PFSK-1 (cell line): ENCODE data around the gene PTRHD1.

Experiments used
- FOXP2 ChIP-seq: optimal IDR thresholded peaks from 2 replicates; pipeline ENCODE3; 2011; ENCODE audit warnings: borderline replicate concordance, control low read depth, inconsistent platforms; ENCODE audit not compliant: insufficient read depth; ENCODE audit errors: extremely low read length, extremely low read depth
- POLR2AphosphoS5 ChIP-seq: IDR thresholded peaks from 2 replicates; pipeline ENCODE4 v1.6.1; 2012; ENCODE audit warnings: low read depth, mild to moderate bottlenecking, control low read depth, low read length, moderate library complexity
- SIN3A ChIP-seq: IDR thresholded peaks from 2 replicates; pipeline ENCODE4 v1.6.1; 2012; ENCODE audit warnings: mild to moderate bottlenecking, low read length, moderate library complexity, borderline replicate concordance; ENCODE audit not compliant: insufficient read depth
- TAF1 ChIP-seq: IDR thresholded peaks from 2 replicates; pipeline ENCODE4 v1.6.1; 2012; ENCODE audit warnings: low read length, control low read depth, borderline replicate concordance; ENCODE audit not compliant: insufficient read depth
- TF ChIP-seq, protein P1 (sequence below), 2 experiments: IDR thresholded peaks; 2 replicates each; pipeline versions ENCODE4 v1.6.1 to v1.8.0; 2011 to 2012; ENCODE audit warnings: low read depth in 2 of 2, low read length in 2 of 2, control low read depth in 1 of 2, inconsistent platforms in 1 of 2, mild to moderate bottlenecking in 1 of 2, moderate library complexity in 1 of 2; ENCODE audit not compliant: insufficient read depth in 1 of 2

GRCh38 chr2:24842081-24843050 is 49.2 kb upstream of the PTRHD1 start:
- TF ChIP-seq POLR2AphosphoS5 (no peak), TAF1 (no peak), SIN3A (no peak), FOXP2 (no peak)
- TF ChIP-seq, protein P1, sequence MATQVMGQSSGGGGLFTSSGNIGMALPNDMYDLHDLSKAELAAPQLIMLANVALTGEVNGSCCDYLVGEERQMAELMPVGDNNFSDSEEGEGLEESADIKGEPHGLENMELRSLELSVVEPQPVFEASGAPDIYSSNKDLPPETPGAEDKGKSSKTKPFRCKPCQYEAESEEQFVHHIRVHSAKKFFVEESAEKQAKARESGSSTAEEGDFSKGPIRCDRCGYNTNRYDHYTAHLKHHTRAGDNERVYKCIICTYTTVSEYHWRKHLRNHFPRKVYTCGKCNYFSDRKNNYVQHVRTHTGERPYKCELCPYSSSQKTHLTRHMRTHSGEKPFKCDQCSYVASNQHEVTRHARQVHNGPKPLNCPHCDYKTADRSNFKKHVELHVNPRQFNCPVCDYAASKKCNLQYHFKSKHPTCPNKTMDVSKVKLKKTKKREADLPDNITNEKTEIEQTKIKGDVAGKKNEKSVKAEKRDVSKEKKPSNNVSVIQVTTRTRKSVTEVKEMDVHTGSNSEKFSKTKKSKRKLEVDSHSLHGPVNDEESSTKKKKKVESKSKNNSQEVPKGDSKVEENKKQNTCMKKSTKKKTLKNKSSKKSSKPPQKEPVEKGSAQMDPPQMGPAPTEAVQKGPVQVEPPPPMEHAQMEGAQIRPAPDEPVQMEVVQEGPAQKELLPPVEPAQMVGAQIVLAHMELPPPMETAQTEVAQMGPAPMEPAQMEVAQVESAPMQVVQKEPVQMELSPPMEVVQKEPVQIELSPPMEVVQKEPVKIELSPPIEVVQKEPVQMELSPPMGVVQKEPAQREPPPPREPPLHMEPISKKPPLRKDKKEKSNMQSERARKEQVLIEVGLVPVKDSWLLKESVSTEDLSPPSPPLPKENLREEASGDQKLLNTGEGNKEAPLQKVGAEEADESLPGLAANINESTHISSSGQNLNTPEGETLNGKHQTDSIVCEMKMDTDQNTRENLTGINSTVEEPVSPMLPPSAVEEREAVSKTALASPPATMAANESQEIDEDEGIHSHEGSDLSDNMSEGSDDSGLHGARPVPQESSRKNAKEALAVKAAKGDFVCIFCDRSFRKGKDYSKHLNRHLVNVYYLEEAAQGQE (IDR thresholded peaks at IDR 0.05; ENCODE audit: insufficient read depth in 1 of 2, low read depth in 2 of 2, low read length in 2 of 2), result no peak
